SK-N-SH (cell line): ENCODE data around the gene ISL2.

Source experiments
- EZH2phosphoT487 ChIP-seq: fragments of 200-600 bp; sonication (generic); IDR thresholded peaks from 2 replicates; pipeline ENCODE4 v1.6.1; 2017; ENCODE audit warnings: low read depth, mixed run types, mild to moderate bottlenecking, antibody characterized with exemption, moderate library complexity, borderline replicate concordance
- NRF1 ChIP-seq: IDR thresholded peaks from 2 replicates; pipeline ENCODE4 v1.6.1; 2012; ENCODE audit warnings: low read depth, mild to moderate bottlenecking, low read length
- POLR2AphosphoS5 ChIP-seq: IDR thresholded peaks from 2 replicates; pipeline ENCODE4 v1.6.1; 2012; ENCODE audit warnings: low read depth, low read length
- RAD21 ChIP-seq: IDR thresholded peaks from 2 replicates; pipeline ENCODE4 v1.6.1; 2012; ENCODE audit warnings: mild to moderate bottlenecking, low read length
- RCOR1 ChIP-seq: fragments of 150-350 bp; IDR thresholded peaks from 2 replicates; pipeline ENCODE4 v1.6.1; 2017; ENCODE audit warnings: antibody characterized with exemption, low read length
- REST ChIP-seq: IDR thresholded peaks from 2 replicates; pipeline ENCODE4 v1.6.1; 2012; ENCODE audit warnings: mild to moderate bottlenecking, low read depth, low read length, moderate library complexity
- RFX5 ChIP-seq: IDR thresholded peaks from 2 replicates; pipeline ENCODE4 v1.6.1; 2012; ENCODE audit warnings: mild to moderate bottlenecking, improper control_type of control experiment, low read length
- TEAD4 ChIP-seq: IDR thresholded peaks from 2 replicates; pipeline ENCODE4 v1.4.0; 2012; ENCODE audit warnings: mild to moderate bottlenecking, borderline replicate concordance; ENCODE audit not compliant: insufficient read depth
- TF ChIP-seq, protein P1 (sequence below): IDR thresholded peaks from 2 replicates; pipeline ENCODE4 v1.4.0; 2012; ENCODE audit warnings: low read depth, borderline replicate concordance
- TF ChIP-seq, protein P2 (sequence below): fragments of 200-600 bp; sonication (generic); IDR thresholded peaks from 2 replicates; pipeline ENCODE4 v1.6.1; 2017; ENCODE audit warnings: antibody characterized with exemption, mild to moderate bottlenecking, moderate library complexity
- TF ChIP-seq, protein P3 (sequence below): IDR thresholded peaks from 2 replicates; pipeline ENCODE4 v1.4.0; 2012; ENCODE audit warnings: low read depth

- TF ChIP-seq, protein P1, sequence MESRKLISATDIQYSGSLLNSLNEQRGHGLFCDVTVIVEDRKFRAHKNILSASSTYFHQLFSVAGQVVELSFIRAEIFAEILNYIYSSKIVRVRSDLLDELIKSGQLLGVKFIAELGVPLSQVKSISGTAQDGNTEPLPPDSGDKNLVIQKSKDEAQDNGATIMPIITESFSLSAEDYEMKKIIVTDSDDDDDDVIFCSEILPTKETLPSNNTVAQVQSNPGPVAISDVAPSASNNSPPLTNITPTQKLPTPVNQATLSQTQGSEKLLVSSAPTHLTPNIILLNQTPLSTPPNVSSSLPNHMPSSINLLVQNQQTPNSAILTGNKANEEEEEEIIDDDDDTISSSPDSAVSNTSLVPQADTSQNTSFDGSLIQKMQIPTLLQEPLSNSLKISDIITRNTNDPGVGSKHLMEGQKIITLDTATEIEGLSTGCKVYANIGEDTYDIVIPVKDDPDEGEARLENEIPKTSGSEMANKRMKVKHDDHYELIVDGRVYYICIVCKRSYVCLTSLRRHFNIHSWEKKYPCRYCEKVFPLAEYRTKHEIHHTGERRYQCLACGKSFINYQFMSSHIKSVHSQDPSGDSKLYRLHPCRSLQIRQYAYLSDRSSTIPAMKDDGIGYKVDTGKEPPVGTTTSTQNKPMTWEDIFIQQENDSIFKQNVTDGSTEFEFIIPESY = no peak
- TF ChIP-seq RCOR1 (no peak), POLR2AphosphoS5 (no peak), TEAD4 (no peak), RAD21 (no peak), NRF1 (no peak), RFX5 (no peak), EZH2phosphoT487 (no peak), REST (no peak)
- TF ChIP-seq, protein P2, sequence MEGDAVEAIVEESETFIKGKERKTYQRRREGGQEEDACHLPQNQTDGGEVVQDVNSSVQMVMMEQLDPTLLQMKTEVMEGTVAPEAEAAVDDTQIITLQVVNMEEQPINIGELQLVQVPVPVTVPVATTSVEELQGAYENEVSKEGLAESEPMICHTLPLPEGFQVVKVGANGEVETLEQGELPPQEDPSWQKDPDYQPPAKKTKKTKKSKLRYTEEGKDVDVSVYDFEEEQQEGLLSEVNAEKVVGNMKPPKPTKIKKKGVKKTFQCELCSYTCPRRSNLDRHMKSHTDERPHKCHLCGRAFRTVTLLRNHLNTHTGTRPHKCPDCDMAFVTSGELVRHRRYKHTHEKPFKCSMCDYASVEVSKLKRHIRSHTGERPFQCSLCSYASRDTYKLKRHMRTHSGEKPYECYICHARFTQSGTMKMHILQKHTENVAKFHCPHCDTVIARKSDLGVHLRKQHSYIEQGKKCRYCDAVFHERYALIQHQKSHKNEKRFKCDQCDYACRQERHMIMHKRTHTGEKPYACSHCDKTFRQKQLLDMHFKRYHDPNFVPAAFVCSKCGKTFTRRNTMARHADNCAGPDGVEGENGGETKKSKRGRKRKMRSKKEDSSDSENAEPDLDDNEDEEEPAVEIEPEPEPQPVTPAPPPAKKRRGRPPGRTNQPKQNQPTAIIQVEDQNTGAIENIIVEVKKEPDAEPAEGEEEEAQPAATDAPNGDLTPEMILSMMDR = no peak
- TF ChIP-seq, protein P3, sequence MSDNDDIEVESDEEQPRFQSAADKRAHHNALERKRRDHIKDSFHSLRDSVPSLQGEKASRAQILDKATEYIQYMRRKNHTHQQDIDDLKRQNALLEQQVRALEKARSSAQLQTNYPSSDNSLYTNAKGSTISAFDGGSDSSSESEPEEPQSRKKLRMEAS = no peak
Measured at GRCh38 chr15:76325704-76326103, 10.9 kb upstream of the ISL2 start.
